Left hindlimb (tissue), 1 donor: Measurements from ENCODE around the gene BANK1.

Experiments used
- DNase-seq: peaks from one replicate; pipeline ENCODE4 v3.0.0-alpha.2; 2018

BANK1 gene

GRCh38 chr4:101910786-101911373, 120.3 kb downstream of the BANK1 start:
- DNase-seq: no peak

- DNase-seq: no peak
Measured at GRCh38 chr4:101911616-101912015, 121.1 kb downstream of the BANK1 start.

GRCh38 chr4:101914761-101915160, 124.2 kb downstream of the BANK1 start:
- no peak for DNase-seq

DNA sequence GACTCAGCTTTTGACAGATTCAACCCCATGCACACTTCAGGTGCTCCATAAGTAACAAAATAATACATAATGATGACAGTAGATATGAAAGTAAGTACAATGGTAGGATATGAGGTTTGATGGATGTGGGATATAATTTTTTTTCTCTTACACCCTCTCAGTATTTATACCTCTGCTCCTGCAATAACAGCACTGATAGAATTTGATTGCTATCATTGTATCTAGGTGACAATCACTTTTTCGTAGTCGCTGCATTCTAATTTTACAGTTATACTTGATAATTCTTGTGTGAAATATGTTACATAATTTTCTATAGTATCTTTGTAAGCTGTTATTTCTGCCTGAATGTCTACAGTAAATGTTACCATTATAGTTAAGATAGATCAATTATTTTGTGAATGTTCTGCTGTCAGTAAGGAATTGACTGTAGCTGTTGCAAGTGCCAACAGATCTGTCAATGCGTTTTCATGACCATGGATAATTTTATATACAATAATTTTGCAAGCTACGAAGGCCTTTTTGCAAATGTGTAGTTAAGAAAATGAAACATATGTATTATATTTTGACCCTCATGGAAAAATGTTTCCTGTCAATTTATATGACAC, 128.9 kb downstream of the BANK1 start:
- DNase-seq: no peak

GRCh38 chr4:101921370-101921769, 130.8 kb downstream of the BANK1 start:
- no peak for DNase-seq

DNA sequence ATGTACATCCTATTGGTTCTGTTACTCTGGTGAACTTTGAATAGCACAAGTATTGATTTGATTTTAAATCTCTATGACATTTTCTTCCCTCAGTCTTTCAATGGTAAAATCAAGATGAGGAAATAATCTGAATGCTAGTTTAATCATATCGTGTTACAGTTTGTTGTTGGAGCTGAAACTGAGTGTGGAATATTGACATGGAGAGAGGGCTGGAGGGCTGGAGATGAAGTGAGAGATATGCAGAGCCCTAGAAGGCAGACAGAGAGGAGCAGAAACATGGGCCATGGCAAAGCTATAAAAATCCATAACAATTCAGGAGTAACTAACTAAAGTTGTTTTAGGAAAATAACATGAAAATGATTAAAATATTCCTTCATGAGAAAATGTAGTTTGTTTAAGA, 141.1 kb downstream of the BANK1 start:
- DNase-seq: no peak

DNA sequence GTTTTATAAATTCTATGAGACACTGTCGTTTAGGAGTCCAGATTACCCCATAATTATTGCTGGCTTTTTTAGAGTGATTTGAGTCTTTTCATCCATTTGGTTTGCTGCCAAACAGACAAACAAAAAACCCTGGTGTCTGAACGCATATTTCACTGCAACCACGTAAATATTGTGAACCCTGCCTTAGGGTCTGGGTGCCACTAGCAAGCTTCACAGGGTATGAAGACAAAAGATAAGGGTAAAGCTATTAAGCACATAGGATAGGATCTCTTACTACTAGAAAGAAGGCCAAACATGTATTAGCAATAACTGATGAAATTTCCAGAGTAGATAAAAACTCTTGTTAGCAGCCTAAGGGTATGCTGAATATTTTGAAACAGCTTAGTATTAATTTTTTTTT, 143.3 kb downstream of the BANK1 start:
- DNase-seq: no peak

- no peak for DNase-seq
Measured at GRCh38 chr4:101938836-101939235, 148.3 kb downstream of the BANK1 start.

DNA sequence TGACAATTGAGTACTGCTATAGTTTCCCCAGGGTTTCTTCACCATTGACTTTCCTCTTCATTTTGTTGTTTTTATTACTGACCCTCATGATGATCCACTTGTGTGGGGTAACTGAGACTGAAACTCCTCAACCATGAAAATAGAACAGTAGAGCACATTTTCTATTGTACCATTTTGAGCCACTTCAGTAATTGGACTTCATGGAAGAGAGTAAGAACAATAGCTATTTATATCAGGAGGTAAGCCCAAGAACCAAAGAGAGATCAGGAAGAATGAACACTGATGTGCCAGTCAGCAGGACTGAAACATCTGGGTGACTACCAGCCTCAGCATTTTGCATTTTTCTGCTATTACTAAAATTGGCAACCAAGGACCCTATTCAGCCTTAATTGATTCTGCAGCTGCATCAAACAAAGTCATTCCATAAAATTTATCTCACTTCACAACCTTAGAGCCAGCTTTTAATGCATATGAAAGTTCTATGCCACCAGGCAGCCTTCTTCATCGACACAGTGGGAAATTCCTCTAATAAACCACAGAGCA, 151.4 kb downstream of the BANK1 start:
- no peak for DNase-seq

DNA sequence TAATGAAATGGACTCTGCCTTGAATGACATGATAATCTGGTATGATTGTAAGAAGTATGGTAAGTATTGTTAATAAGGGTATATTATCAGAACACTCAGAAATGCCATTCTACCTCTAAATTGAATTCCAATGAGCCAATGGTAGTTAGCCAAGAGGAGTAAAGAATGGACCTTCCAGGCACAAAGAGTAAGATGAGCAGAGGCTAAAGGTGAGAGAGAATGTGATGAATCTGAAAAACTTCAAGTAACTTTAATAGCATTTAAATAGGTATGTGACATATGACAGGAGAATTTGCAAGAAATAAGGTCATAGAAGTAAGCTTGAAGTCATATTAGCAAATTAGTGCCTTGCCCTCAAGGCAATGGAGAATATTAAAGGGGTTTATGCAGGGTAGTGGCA, 152.4 kb downstream of the BANK1 start:
- no peak for DNase-seq

DNA sequence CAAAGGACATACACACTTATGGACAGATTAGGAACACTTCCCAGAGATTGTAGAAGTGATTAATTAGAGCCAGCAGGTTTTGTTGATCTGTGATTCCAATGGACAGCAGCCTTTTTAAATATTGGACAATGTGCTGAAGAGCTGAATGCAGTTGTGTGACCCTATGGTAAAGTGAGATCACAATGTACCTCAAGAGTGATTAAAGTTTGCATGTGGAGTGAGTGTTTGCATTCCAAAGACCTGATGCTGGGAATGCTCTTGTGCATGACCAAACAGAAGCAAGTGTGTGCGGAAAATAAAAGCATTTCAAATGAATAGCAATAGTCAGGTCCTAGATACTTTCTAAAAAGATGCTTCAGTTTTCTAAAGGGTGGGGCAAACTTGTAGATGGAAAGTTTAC, 154.1 kb downstream of the BANK1 start:
- DNase-seq: no peak

GRCh38 chr4:101948055-101948454, 157.5 kb downstream of the BANK1 start:
- DNase-seq: no peak

GRCh38 chr4:101948951-101949350, 158.4 kb downstream of the BANK1 start:
- DNase-seq: no peak

- no peak for DNase-seq
Measured at GRCh38 chr4:101950258-101950979, 159.9 kb downstream of the BANK1 start.

DNA sequence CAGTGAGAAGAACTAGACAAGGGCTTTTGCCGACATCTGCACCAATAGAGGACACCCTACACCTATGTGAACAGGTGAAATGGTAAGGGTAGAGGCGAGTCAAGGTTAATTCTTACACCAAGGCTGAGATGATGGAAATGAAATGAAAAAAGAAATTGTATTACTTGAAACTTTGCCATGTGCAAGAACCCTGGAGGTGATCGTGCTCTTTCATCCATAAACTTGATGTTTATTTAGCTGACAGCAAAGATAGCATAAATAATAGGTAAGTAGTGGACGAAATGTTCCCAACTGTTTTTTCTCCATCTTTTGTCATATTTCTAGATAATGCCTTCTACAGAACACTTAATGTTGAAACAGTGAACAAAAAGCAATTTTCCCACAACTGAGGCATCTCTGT, 162.5 kb downstream of the BANK1 start:
- no peak for DNase-seq

GRCh38 chr4:101953949-101954348, 163.4 kb downstream of the BANK1 start:
- DNase-seq: no peak

DNA sequence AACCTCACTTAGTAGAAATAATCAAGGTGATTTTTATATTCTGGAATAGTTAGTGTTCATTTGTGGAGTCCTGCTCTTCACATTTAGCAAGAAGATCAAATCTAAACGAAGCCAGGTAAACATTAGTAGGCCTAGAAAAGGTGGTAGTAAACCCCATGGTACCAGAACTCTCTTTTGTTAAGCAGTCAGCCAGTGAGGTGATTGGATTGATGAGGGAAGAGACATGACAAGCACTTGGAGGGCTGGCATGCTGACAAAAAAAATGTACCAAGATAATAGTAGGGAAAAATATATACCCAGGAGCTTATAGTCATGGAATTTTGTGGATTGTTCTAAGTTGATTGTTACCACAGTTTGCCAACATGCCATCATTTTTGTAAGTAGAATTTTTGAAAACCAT, 163.8 kb downstream of the BANK1 start:
- DNase-seq: no peak

DNA sequence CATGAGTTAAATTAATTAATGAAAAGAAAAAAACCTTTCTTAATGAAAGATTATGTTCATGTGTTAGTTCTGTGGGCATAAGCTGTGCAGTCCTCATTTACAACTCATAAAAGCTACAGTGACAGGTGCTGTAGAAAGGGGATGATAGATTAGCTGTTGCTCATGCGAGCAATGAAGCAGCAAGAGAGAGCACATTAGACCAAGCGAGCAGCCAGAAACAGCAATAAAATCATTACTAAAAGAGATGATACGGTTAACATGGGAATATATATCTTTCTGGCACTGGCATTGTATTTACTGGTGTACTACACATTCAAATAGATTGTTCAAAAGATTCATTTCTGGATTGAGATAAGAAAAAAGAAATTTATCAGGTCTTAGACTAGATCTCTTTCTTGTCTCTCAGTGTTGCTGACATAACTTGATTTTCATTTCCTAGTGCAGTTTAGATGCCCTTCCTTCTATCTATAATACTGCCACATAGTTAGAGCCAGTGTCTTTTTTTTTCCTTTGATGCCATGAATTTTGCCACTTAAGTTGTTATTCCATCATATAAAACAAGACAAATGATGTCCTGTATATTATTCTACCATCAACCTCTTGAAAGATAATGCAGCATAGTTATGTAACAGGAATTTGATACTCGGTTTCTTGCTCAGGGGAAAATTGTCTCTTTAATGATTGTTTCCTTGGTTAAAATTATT, 164.6 kb downstream of the BANK1 start:
- no peak for DNase-seq

GRCh38 chr4:101956068-101956825, 165.7 kb downstream of the BANK1 start:
- DNase-seq: no peak

DNA sequence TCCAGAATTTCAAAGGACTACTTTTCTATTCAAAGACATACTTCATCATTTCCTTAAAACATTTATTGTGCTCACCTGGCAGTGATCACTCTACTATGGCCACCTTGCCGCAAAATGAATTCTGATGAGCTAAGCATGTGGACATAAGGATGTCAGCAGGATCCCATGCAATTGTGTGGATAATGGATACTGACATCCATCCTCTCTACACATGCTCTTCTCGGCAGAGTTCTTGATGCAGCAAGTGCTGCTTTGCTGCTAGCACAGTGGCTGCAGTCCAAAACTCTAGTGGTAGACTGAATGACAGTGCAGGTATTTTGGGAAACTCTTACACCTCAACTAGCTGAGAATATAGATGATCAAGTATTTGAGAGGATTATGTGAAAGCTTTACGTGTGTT, 168.0 kb downstream of the BANK1 start:
- no peak for DNase-seq

GRCh38 chr4:101960431-101960830, 169.9 kb downstream of the BANK1 start:
- no peak for DNase-seq

GRCh38 chr4:101961144-101961543, 170.6 kb downstream of the BANK1 start:
- DNase-seq: no peak
